Right lobe of liver (tissue), 4 donors: ENCODE measurements around the gene RAD51AP1.

Experiments
- CTCF ChIP-seq, 4 donors: fragments of 200-600 bp in 3 of 4; fragments of 450-650 bp in 1 of 4; IDR thresholded peaks; one replicate each; pipeline versions ENCODE4 v1.5.1 to v1.8.0; 2016 to 2022; ENCODE audit warnings: antibody characterized with exemption in 4 of 4, mild to moderate bottlenecking in 2 of 4
- POLR2A ChIP-seq: fragments of 450-650 bp; IDR thresholded peaks from one replicate; pipeline ENCODE4 v1.6.1; 2017; ENCODE audit warnings: antibody characterized with exemption, mild to moderate bottlenecking
- donor health status: DM: no; HTN: no; CAD: no.
- donor health status: DM: no; HTN: no; CAD: no.
- donor health status: DM: no; HTN: yes; CAD: no.

- TF ChIP-seq POLR2A, result no peak
- TF ChIP-seq CTCF (IDR thresholded peaks at IDR 0.05), result no peak
Measured at GRCh38 chr12:4563336-4563735, 24.6 kb downstream of the RAD51AP1 start.
